ENCODE measurements around the gene EEF2K.

DNA sequence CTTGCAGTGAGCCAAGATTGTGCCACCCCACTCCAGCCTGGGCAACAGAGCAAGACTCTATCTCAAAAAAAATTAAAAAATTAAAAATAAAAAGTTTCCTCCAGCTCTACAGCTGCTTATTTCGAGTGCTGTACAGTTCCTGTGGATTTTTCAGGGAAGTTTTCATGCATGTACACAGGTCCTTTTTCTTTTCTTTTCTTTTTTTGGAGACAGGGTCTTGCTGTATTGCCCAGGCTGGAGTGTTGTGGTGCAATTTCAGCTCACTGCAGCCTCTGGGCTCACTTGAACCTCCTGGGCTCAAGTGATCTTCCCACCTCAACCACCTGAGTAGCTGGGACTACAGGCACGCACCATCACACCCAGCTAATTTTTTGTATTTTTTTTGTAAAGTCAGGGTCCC, 15.9 kb downstream of the EEF2K start:
- TF ChIP-seq, protein P1, sequence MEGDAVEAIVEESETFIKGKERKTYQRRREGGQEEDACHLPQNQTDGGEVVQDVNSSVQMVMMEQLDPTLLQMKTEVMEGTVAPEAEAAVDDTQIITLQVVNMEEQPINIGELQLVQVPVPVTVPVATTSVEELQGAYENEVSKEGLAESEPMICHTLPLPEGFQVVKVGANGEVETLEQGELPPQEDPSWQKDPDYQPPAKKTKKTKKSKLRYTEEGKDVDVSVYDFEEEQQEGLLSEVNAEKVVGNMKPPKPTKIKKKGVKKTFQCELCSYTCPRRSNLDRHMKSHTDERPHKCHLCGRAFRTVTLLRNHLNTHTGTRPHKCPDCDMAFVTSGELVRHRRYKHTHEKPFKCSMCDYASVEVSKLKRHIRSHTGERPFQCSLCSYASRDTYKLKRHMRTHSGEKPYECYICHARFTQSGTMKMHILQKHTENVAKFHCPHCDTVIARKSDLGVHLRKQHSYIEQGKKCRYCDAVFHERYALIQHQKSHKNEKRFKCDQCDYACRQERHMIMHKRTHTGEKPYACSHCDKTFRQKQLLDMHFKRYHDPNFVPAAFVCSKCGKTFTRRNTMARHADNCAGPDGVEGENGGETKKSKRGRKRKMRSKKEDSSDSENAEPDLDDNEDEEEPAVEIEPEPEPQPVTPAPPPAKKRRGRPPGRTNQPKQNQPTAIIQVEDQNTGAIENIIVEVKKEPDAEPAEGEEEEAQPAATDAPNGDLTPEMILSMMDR (IDR thresholded peaks at IDR 0.05) = no peak
- no peak for TF ChIP-seq POLR2A (IDR thresholded peaks at IDR 0.05)

Measured in body of pancreas (tissue), 4 donors.